WTC11 (cell line): Measurements from ENCODE around the gene ALCAM.

Experiments
- ATF3 ChIP-seq: sonication (generic); formaldehyde crosslinking; conservative IDR thresholded peaks from 2 replicates; pipeline ENCODE4 v1.8.1; 2022; ENCODE audit warnings: mild to moderate bottlenecking, missing genetic modification reagents
- CDX4 ChIP-seq: fragments of 250-450 bp; sonication (Bioruptor Pico); IDR thresholded peaks from 2 replicates; pipeline ENCODE4 v1.9.0; 2021; ENCODE audit warnings: moderate library complexity, mild to moderate bottlenecking, inconsistent platforms, borderline replicate concordance
- CTCF ChIP-seq: fragments of 200-600 bp; IDR thresholded peaks from 2 replicates; pipeline ENCODE4 v1.8.0; 2022; ENCODE audit warnings: antibody characterized with exemption
- E2F4 ChIP-seq: sonication (generic); formaldehyde crosslinking; IDR thresholded peaks from 2 replicates; pipeline ENCODE4 v1.8.1; 2022; ENCODE audit warnings: low read depth, mild to moderate bottlenecking, moderate library complexity, missing genetic modification reagents, borderline replicate concordance
- E2F5 ChIP-seq: sonication (generic); formaldehyde crosslinking; IDR thresholded peaks from 2 replicates; pipeline ENCODE4 v1.8.1; 2022; ENCODE audit warnings: mild to moderate bottlenecking, moderate library complexity, missing genetic modification reagents
- HMGA2 ChIP-seq: fragments of 250-450 bp; sonication (Bioruptor Pico); IDR thresholded peaks from 2 replicates; pipeline ENCODE4 v1.4.0; 2021; ENCODE audit warnings: mild to moderate bottlenecking, moderate library complexity
- NFATC4 ChIP-seq: fragments of 250-450 bp; sonication (Bioruptor Pico); IDR thresholded peaks from 2 replicates; pipeline ENCODE4 v1.9.0; 2021; ENCODE audit warnings: mild to moderate bottlenecking
- NR1H2 ChIP-seq: sonication (generic); formaldehyde crosslinking; IDR thresholded peaks from 2 replicates; pipeline ENCODE4 v1.9.0; 2021; ENCODE audit warnings: mild to moderate bottlenecking, moderate library complexity, missing genetic modification reagents
- ZNF121 ChIP-seq: sonication (generic); formaldehyde crosslinking; IDR thresholded peaks from 2 replicates; pipeline ENCODE4 v1.8.0; 2023; ENCODE audit warnings: missing genetic modification reagents

- TF ChIP-seq ATF3 (no peak), ZNF121 (CRISPR knock-in tag) (no peak), E2F4 (CRISPR knock-in tag) (no peak), HMGA2 (CRISPR knock-in tag) (no peak), CTCF (no peak), NFATC4 (CRISPR knock-in tag) (no peak), NR1H2 (CRISPR knock-in tag) (no peak), E2F5 (CRISPR knock-in tag) (no peak), CDX4 (CRISPR knock-in tag) (no peak)
Observed at GRCh38 chr3:105409364-105409763, 42.7 kb downstream of the ALCAM start.
